ENCODE measurements around the gene CDK13. TPM values are rescaled to one million over a fixed set of nuclear protein-coding genes. Genes with fewer than 3 reads are reported as not detected.
"Not testable (repeated sequence)": the region's sequence is repeated elsewhere in the genome, so short reads cannot be mapped to it uniquely, and the experiment has no call there.

The CDK13 gene
- total RNA-seq, 2 donors from 2014 or later, result 53.4 to 68.9 TPM

DNA sequence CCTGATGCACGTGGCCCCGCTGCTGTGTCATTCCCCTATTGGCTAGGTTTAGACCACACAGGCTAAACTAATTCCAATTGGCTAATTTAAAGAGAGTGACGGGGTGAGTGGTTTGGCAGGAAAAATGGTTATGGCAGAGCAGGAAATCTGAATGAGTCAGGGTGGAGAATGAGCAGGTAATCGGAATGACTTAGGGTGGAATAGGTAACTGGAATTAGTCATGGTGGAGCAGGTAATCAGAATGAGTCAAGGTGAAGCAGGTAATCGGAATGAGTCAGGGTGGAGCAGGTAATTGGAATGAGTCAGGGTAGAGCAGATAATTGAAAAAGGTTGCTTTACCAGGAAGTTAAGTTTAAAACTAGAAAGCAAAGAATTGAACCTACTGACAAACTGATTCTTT lies 191.9 kb downstream of the CDK13 start:
- not testable (repeated sequence) for ATAC-seq; H3K9me3 Mint-ChIP-seq; H3K4me3 Mint-ChIP-seq; H3K27ac Mint-ChIP-seq; H3K4me1 Mint-ChIP-seq (ENCODE audit: low read depth in 2 of 2); H3K36me3 Mint-ChIP-seq; DNase-seq (ENCODE audit: low spot score)
- peaks cover 28 to 32% of the 10 kb centered on the region in 2 donors for H3K27me3 Mint-ChIP-seq

DNA sequence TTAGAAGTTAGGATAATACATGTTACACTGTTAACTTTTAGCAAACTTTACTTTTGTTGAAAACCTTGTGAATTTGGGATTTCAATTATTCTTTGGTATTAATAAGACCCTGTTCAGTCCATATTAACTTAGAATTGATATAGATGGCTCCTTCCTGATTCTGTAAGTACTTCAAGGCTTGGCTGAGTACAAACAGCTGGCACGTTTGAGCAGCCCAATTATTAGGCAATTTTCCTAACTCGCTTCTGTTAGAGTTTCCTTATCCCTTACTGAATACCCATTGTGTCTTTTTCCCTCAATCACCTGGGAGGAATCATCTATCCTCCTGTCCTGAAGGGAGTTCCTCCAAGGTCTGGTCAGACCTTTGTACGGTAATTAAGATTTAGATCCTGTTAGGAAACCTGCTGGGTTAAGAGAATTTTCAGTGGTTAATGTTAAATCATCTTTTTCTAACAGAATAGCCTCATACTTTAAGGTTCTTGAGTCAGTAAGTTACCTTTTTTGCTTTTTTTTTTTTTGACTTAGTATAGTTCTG lies 195.6 kb downstream of the CDK13 start:
- not testable (repeated sequence) for ATAC-seq; H3K9me3 Mint-ChIP-seq; DNase-seq (ENCODE audit: low spot score); H3K27ac Mint-ChIP-seq; H3K4me1 Mint-ChIP-seq (ENCODE audit: low read depth in 2 of 2); H3K4me3 Mint-ChIP-seq; H3K36me3 Mint-ChIP-seq
- H3K27me3 Mint-ChIP-seq, result peaks cover 32 to 34% of the 10 kb centered on the region in 2 donors

DNA sequence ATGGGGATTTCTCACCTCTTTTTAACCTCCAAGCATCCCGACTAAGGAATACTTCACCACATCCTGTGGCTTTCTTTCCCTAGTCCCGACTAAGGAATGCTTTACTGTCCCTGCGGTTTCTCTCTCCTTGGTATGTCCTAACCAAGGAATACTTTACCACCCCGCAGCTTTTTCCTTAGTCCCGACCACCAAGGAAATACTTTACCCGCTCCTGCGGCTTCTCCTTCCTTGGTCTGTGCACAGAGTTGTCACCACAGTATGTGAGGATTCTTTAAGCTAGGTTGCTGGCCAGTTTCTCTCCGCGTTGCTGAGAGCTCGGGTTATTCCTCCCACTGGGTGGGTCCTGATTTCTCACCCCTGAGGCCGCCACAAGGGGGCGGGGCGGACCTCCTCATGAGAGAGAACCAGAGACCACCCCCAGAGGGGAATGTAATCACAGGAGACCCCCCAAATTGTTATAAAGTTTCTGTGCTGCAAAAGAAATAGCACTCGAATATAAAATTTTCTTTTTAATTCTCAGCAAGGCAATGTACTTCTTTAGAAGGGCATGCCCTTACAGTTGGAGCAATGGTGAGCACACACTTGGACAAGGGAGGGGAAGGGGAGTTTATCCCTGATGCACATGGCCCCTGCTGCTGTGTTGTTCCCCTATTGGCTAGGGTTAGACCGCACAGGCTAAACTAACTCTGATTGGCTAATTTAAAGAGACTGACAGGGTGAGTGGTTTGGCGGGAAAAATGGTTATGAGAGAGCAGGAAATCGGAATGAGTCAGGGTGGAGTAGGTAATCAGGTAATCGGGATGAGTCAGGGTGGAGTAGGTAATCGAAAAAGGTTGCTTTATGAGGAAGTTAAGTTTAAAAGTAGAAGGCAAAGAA lies 197.6 kb downstream of the CDK13 start:
- H3K4me1 Mint-ChIP-seq (ENCODE audit: low read depth in 2 of 2), result no peaks in the 10 kb centered on the region
- H3K27ac Mint-ChIP-seq, result no peak overlapping the region
- no peak overlapping the region for H3K4me3 Mint-ChIP-seq
- peaks cover 30 to 31% of the 10 kb centered on the region in 2 donors for H3K27me3 Mint-ChIP-seq
- no peak for DNase-seq (ENCODE audit: low spot score)
- ATAC-seq, result no peak
- no peaks in the 10 kb centered on the region for H3K36me3 Mint-ChIP-seq
- H3K9me3 Mint-ChIP-seq, result no peaks in the 10 kb centered on the region

DNA sequence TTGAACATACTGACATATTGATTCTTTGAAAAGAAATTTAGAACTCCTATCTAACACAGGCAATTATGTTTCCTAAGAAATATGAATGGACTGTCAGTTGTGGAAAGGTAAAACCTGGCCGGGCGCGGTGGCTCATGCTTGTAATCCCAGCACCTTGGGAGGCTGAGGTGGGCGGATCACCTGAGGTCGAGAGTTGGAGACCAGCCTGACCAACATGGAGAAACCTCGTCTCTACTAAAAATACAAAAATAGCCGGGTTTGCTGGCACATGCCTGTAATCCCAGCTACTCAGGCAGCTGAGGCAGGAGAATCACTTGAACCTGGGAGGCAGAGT lies 198.2 kb downstream of the CDK13 start:
- not testable (repeated sequence) for H3K4me3 Mint-ChIP-seq, ATAC-seq, H3K27ac Mint-ChIP-seq

DNA sequence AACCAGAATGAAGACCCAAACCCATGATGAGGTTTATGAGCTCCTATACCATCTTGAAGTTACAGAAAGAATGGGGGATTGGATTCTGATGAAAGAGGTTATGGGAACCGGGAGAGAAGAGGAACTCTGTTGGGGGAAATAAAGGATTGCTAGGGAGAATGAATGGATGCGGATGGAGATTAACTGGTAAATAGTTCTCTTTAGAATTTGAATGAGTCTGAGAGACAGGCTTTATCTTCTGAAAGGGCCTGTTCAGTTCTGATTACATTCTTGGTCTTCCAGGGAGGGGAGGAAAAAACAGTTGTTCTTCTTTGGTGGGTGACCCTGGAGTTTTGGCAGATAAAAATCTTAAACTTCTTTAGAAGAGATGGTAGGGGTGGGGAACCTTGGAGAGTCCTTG lies 198.6 kb downstream of the CDK13 start:
- Mint-ChIP-seq H3K36me3 (no peaks in the 10 kb centered on the region), H3K9me3 (no peaks in the 10 kb centered on the region), H3K4me1 (ENCODE audit: low read depth in 2 of 2) (no peaks in the 10 kb centered on the region)

More for the DNA sequence above, 198.2 kb downstream of the CDK13 start:
- not testable (repeated sequence) for H3K36me3 Mint-ChIP-seq; H3K4me1 Mint-ChIP-seq (ENCODE audit: low read depth in 2 of 2); H3K9me3 Mint-ChIP-seq; DNase-seq (ENCODE audit: low spot score)
- H3K27me3 Mint-ChIP-seq, result peaks cover 28 to 29% of the 10 kb centered on the region in 2 donors

More for the DNA sequence above, 198.6 kb downstream of the CDK13 start:
- Mint-ChIP-seq H3K27ac (no peak overlapping the region), H3K4me3 (no peak overlapping the region), H3K27me3 (peaks cover 24 to 25% of the 10 kb centered on the region in 2 donors)
- ATAC-seq (no peak), DNase-seq (ENCODE audit: low spot score) (no peak)

Other genes with a start within 250 kb of the CDK13 start
- 10 to 100 TPM; 25.7 to 30.1 TPM for gene MPLKIP, start 184.4 kb downstream of the CDK13 start, total RNA-seq
- 1 to 10 TPM in 1 of 2 donors, under 1 TPM in 1; 0.74 to 1.3 TPM for gene SUGCT, start 184.7 kb downstream of the CDK13 start, total RNA-seq